ENCODE measurements around the gene CRAMP1. TPM values are rescaled to one million over a fixed set of nuclear protein-coding genes. Genes with fewer than 3 reads are reported as not detected.

CRAMP1 gene
- polyA plus RNA-seq, 12 donors = 12.0 to 37.0 (median 14.9) TPM; not detected in 1

GRCh38 chr16:1631931-1632637, 19.9 kb downstream of the CRAMP1 start:
- DNase-seq = no peak

- DNase-seq = no peak
Measured at GRCh38 chr16:1632638-1632970, 20.4 kb downstream of the CRAMP1 start.

- DNase-seq = no peak
Measured at GRCh38 chr16:1633310-1633709, 21.1 kb downstream of the CRAMP1 start.

GRCh38 chr16:1634541-1634940, 22.4 kb downstream of the CRAMP1 start:
- DNase-seq = no peak

GRCh38 chr16:1635070-1635469, 22.9 kb downstream of the CRAMP1 start:
- DNase-seq = no peak

GRCh38 chr16:1637526-1637925, 25.4 kb downstream of the CRAMP1 start:
- no peak for DNase-seq

- no peak for DNase-seq
Measured at GRCh38 chr16:1638757-1639156, 26.6 kb downstream of the CRAMP1 start.

- DNase-seq = no peak
Measured at GRCh38 chr16:1639282-1639681, 27.1 kb downstream of the CRAMP1 start.

GRCh38 chr16:1639860-1640259, 27.7 kb downstream of the CRAMP1 start:
- DNase-seq = no peak

- no peak for DNase-seq
Measured at GRCh38 chr16:1640261-1640941, 28.2 kb downstream of the CRAMP1 start.

GRCh38 chr16:1641261-1641660, 29.1 kb downstream of the CRAMP1 start:
- DNase-seq = no peak

GRCh38 chr16:1642148-1642547, 30.0 kb downstream of the CRAMP1 start:
- peak; percentile 25 for DNase-seq

- DNase-seq = no peak
Measured at GRCh38 chr16:1642753-1643152, 30.6 kb downstream of the CRAMP1 start.

GRCh38 chr16:1643521-1643920, 31.4 kb downstream of the CRAMP1 start:
- no peak for DNase-seq

GRCh38 chr16:1645914-1646525, 33.9 kb downstream of the CRAMP1 start:
- no peak for DNase-seq

- DNase-seq = no peak
Measured at GRCh38 chr16:1647856-1648255, 35.7 kb downstream of the CRAMP1 start.

- no peak for DNase-seq
Measured at GRCh38 chr16:1650131-1650530, 38.0 kb downstream of the CRAMP1 start.

GRCh38 chr16:1651094-1651973, 39.2 kb downstream of the CRAMP1 start:
- peak; percentile 12 for DNase-seq

- DNase-seq = no peak
Measured at GRCh38 chr16:1651974-1652312, 39.8 kb downstream of the CRAMP1 start.

GRCh38 chr16:1653023-1653422, 40.9 kb downstream of the CRAMP1 start:
- DNase-seq = no peak

- no peak for DNase-seq
Measured at GRCh38 chr16:1654505-1655268, 42.5 kb downstream of the CRAMP1 start.

Data from muscle of arm (tissue), 12 donors.